ENCODE measurements around the gene IRGC. TPM values are rescaled to one million over a fixed set of nuclear protein-coding genes. Genes with fewer than 3 reads are reported as not detected.

The IRGC gene
- total RNA-seq, 6 donors from 2014 or later: not detected

DNA sequence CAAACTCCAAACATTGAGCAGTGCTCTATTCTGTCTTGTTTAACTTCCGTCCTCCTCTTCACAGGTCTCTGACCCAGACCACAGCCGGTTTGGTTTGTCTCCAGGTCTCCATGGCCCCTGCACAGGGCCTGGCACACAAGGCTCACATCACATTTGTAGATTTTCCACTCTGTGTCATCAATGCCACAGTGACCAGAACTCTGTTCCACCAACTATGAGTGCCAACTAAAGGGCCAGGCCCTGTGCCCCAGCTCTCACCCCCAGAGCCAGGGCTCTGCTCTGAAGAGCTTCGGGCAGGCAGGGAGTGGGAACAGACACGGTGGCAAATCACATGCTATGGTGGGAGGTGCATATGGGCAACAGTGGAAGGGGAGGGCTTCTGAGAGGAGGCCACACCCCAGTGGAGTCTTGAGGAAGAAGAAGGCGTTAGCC, 22.9 kb downstream of the IRGC start:
- H3K4me3 ChIP-seq: no peak overlapping the region
- 56 to 66% methylated on average over 5 of the region's 5 CpGs for WGBS, 2 donors
- no peaks in the 10 kb centered on the region for H3K27me3 ChIP-seq
- TF ChIP-seq POLR2AphosphoS5 (IDR thresholded peaks at IDR 0.05) (no peak), POLR2A (IDR thresholded peaks at IDR 0.05) (peak in 1 of 4 donors; percentile 15)
- DNase-seq: peak in 1 of 2 donors; percentile 33
- ATAC-seq (ENCODE audit: low FRiP score in 2 of 2): peak in 1 of 2 donors; percentile 74
- no peaks in the 10 kb centered on the region for H3K9me3 ChIP-seq
- H3K27ac ChIP-seq: peak overlapping the region in 3 of 4 donors; percentile 25 to 61 (median 35)
- peaks cover 0 to 7% (median 3%) of the 10 kb centered on the region in 4 donors for H3K4me1 ChIP-seq
- H3K36me3 ChIP-seq: peaks cover 7 to 88% (median 79%) of the 10 kb centered on the region in 4 donors

DNA sequence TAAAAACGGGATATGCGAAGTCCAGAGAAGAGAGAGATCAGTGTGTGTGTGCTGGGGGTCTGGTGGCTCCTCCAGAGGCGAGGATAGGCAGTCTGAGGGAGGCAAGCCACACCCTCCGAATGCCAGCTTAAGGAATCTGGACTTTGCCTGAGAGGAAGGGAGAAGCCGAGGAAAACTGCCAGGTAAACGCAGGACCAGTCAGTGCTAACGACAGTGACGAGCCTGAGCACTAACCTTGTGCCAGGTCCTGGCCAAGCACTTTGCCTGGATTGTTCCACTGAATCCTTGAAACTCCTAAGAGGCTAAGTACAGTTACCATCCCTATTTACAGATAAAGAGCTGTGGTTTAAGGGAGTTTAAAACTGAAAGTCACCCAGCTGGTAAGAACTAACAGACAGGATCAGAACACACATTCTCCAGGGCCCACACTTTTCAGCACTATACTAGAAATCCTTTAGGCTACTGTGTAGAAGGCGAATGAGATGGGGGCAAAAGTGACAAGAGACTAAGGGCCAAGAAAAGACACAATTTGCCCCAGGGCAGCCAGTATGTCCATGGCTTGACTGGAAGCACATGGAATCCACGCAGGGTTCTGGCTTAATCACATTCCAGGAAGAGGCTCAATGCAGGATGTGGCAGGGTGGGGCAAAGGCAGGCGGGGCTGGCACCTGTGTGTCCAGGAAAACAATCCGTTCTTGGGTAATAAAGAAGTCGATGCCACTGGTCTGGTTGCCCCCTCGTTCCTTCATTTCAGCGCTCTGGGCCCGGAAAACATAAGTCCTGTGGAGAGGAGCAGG, 23.8 kb downstream of the IRGC start:
- Histone ChIP-seq H3K4me3 (no peak overlapping the region), H3K4me1 (peaks cover 0 to 7% (median 3%) of the 10 kb centered on the region in 4 donors), H3K9me3 (no peaks in the 10 kb centered on the region), H3K36me3 (peaks cover 7 to 89% (median 76%) of the 10 kb centered on the region in 4 donors), H3K27me3 (no peaks in the 10 kb centered on the region), H3K27ac (peak overlapping the region in 3 of 4 donors; percentile 25 to 61 (median 35))
- ATAC-seq (ENCODE audit: low FRiP score in 2 of 2): peak in 1 of 2 donors; percentile 33
- DNase-seq: no peak
- no peak for TF ChIP-seq EP300 (IDR thresholded peaks at IDR 0.05)
- TF ChIP-seq POLR2AphosphoS5 (IDR thresholded peaks at IDR 0.05): no peak
- no peak for TF ChIP-seq POLR2A (IDR thresholded peaks at IDR 0.05)
- no peak for TF ChIP-seq CTCF (IDR thresholded peaks at IDR 0.05)
- 73 to 83% methylated on average over 15 to 16 of the region's 16 CpGs for WGBS, 2 donors

- 86% methylated on average over 10 of the region's 10 CpGs for whole genome bisulfite sequencing, 2 donors
- peaks cover 0 to 7% (median 5%) of the 10 kb centered on the region in 4 donors for H3K4me1 ChIP-seq
- TF ChIP-seq EP300 (IDR thresholded peaks at IDR 0.05): no peak
- no peak for TF ChIP-seq POLR2AphosphoS5 (IDR thresholded peaks at IDR 0.05)
- no peak for TF ChIP-seq POLR2A (IDR thresholded peaks at IDR 0.05)
- TF ChIP-seq CTCF (IDR thresholded peaks at IDR 0.05): no peak
- H3K9me3 ChIP-seq: no peaks in the 10 kb centered on the region
- no peak overlapping the region for H3K27ac ChIP-seq
- H3K4me3 ChIP-seq: no peak overlapping the region
- peaks cover 7 to 96% (median 80%) of the 10 kb centered on the region in 4 donors for H3K36me3 ChIP-seq
- ATAC-seq (ENCODE audit: low FRiP score in 2 of 2) (no peak), DNase-seq (no peak)
- H3K27me3 ChIP-seq: no peaks in the 10 kb centered on the region
Measured at GRCh38 chr19:43741075-43741825, 25.4 kb downstream of the IRGC start.

DNA sequence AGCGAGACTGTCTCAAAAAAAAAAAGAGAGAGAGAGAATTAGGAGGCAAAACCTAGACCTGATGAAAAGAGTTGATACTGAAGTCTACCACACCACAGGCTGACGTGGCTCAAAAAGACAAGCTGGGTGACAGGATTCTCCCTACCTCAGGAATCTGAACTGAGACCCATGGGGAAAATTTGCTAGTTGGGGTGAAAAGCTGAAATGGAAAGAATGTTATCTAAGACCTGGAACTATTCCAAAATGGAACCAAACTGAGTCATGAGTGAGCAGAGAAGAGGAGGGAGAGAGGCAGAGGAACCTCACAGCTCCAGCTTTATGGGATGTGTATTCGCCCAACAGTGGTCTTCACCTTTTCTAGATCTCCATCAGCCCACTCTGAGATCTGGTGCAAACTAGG, 27.2 kb downstream of the IRGC start:
- TF ChIP-seq CTCF (IDR thresholded peaks at IDR 0.05): no peak
- no peak for TF ChIP-seq POLR2AphosphoS5 (IDR thresholded peaks at IDR 0.05)
- no peak for TF ChIP-seq POLR2A (IDR thresholded peaks at IDR 0.05)
- no peak for TF ChIP-seq EP300 (IDR thresholded peaks at IDR 0.05)
- Histone ChIP-seq H3K27me3 (no peaks in the 10 kb centered on the region), H3K4me3 (no peak overlapping the region), H3K4me1 (peaks cover 0 to 7% (median 5%) of the 10 kb centered on the region in 4 donors), H3K9me3 (no peaks in the 10 kb centered on the region), H3K36me3 (peaks cover 13 to 96% (median 80%) of the 10 kb centered on the region in 4 donors), H3K27ac (no peak overlapping the region)
- DNase-seq: no peak
- 80 to 97% methylated on average over 3 of the region's 3 CpGs for WGBS, 2 donors
- ATAC-seq (ENCODE audit: low FRiP score in 2 of 2): no peak

- Histone ChIP-seq H3K4me1 (peaks cover 6 to 19% (median 10%) of the 10 kb centered on the region in 4 donors), H3K27me3 (no peaks in the 10 kb centered on the region), H3K27ac (no peak overlapping the region), H3K36me3 (peaks cover 13 to 83% (median 62%) of the 10 kb centered on the region in 4 donors), H3K4me3 (no peak overlapping the region), H3K9me3 (no peaks in the 10 kb centered on the region)
- 75 to 90% methylated on average over 9 to 16 of the region's 16 CpGs for WGBS, 2 donors
- TF ChIP-seq EP300 (IDR thresholded peaks at IDR 0.05) (no peak), POLR2AphosphoS5 (IDR thresholded peaks at IDR 0.05) (no peak), POLR2A (IDR thresholded peaks at IDR 0.05) (no peak), CTCF (IDR thresholded peaks at IDR 0.05) (no peak)
- DNase-seq: peak in 1 of 2 donors; percentile 65
- ATAC-seq (ENCODE audit: low FRiP score in 2 of 2): no peak
Measured at GRCh38 chr19:43747557-43748204, 31.8 kb downstream of the IRGC start.

All from upper lobe of left lung (tissue), 6 donors.